SK-N-SH (cell line): Measurements from ENCODE around the gene STX17. TPM values are rescaled to one million over a fixed set of nuclear protein-coding genes. Genes with fewer than 3 reads are reported as not detected.

Source experiments
- CTCF ChIA-PET: fragments of 300-600, 350-600 bp; formaldehyde crosslinking; extraction: SDS; loops from one replicate; lab custom pipeline; 2021; lab: Yijun Ruan, JAX
- POLR2A ChIA-PET: fragments of 350-600 bp; sonication (Branson Sonifier 250); formaldehyde crosslinking; extraction: SDS; loops from one replicate; lab custom pipeline; 2020; ENCODE audit warnings: antibody characterized with exemption, inconsistent platforms; lab: Yijun Ruan, JAX
- DNase-seq: peaks from one replicate; pipeline ENCODE4 v3.0.0; 2012
- H2AFZ ChIP-seq: fragments of 200-600 bp; sonication (generic); 2 replicates; pipeline ENCODE4 v1.8.1; 2016; ENCODE audit warnings: antibody characterized with exemption, mild to moderate bottlenecking, low read depth
- H3F3A ChIP-seq: fragments of 200-600 bp; sonication (generic); replicated peaks from 2 replicates; pipeline ENCODE3; 2016; ENCODE audit warnings: antibody characterized with exemption, mild to moderate bottlenecking; ENCODE audit not compliant: insufficient read depth
- H3K27ac ChIP-seq, 2 experiments: fragments of 200-500 bp in 1 of 2; fragments of 200-600 bp in 1 of 2; sonication (Bioruptor generic) in 1 of 2; sonication (generic), shearing (Covaris generic) in 1 of 2; 2 replicates each; pipeline versions ENCODE4 v1.5.1 to v1.6.1; 2014 to 2016; ENCODE audit warnings: low read depth in 2 of 2, inconsistent platforms in 1 of 2, low read length in 1 of 2, mild to moderate bottlenecking in 1 of 2, mixed read lengths in 1 of 2
- H3K27me3 ChIP-seq: fragments of 200-600 bp; sonication (generic), shearing (Covaris generic); 2 replicates; pipeline ENCODE4 v1.6.1; 2016; ENCODE audit warnings: mixed run types; ENCODE audit not compliant: insufficient read depth
- H3K36me3 ChIP-seq, 2 experiments: fragments of 200-500 bp in 1 of 2; fragments of 200-600 bp in 1 of 2; sonication (Bioruptor generic) in 1 of 2; sonication (generic) in 1 of 2; replicated peaks in 1 of 2; 2 replicates each; pipeline versions ENCODE3 to v1.5.1; 2014 to 2016; ENCODE audit warnings: low read length in 1 of 2, mild to moderate bottlenecking in 1 of 2; ENCODE audit not compliant: insufficient read depth in 2 of 2, control insufficient read depth in 1 of 2
- H3K4me1 ChIP-seq, 2 experiments: fragments of 200-500 bp in 1 of 2; fragments of 200-600 bp in 1 of 2; sonication (Bioruptor generic) in 1 of 2; sonication (generic), shearing (Covaris generic) in 1 of 2; 2 replicates each; pipeline versions ENCODE4 v1.5.1 to v1.6.1; 2014 to 2016; ENCODE audit warnings: low read depth in 1 of 2, low read length in 1 of 2, mixed run types in 1 of 2; ENCODE audit not compliant: insufficient read depth in 2 of 2, control insufficient read depth in 1 of 2
- H3K4me2 ChIP-seq: fragments of 200-600 bp; sonication (generic), shearing (Covaris generic); 2 replicates; pipeline ENCODE4 v1.6.1; 2017; ENCODE audit warnings: mixed run types
- H3K4me3 ChIP-seq, 2 experiments: fragments of 200-500 bp in 1 of 2; fragments of 200-600 bp in 1 of 2; sonication (Bioruptor generic) in 1 of 2; sonication (generic), shearing (Covaris generic) in 1 of 2; 2 replicates each; pipeline versions ENCODE4 v1.5.1 to v1.8.1; 2014 to 2016; ENCODE audit warnings: low read depth in 2 of 2, inconsistent platforms in 1 of 2, low read length in 1 of 2, mild to moderate bottlenecking in 1 of 2, mixed read lengths in 1 of 2, moderate library complexity in 1 of 2
- H3K79me2 ChIP-seq: fragments of 200-600 bp; sonication (generic); 2 replicates; pipeline ENCODE4 v1.8.1; 2017; ENCODE audit warnings: mild to moderate bottlenecking; ENCODE audit not compliant: insufficient read depth
- H3K9ac ChIP-seq: fragments of 200-600 bp; sonication (generic); 2 replicates; pipeline ENCODE4 v1.6.1; 2017; ENCODE audit warnings: mixed run types
- H3K9me2 ChIP-seq: fragments of 200-600 bp; sonication (generic); 2 replicates; pipeline ENCODE4 v1.6.1; 2017; ENCODE audit warnings: mixed run types
- H3K9me3 ChIP-seq: fragments of 200-600 bp; sonication (generic); 2 replicates; pipeline ENCODE4 v1.6.1; 2017; ENCODE audit warnings: mixed run types, mild to moderate bottlenecking, moderate library complexity
- H4K20me1 ChIP-seq: fragments of 200-600 bp; sonication (generic); 2 replicates; pipeline ENCODE4 v1.6.1; 2017; ENCODE audit warnings: mild to moderate bottlenecking, mixed run types; ENCODE audit not compliant: insufficient read depth
- CTCF ChIP-seq: fragments of 200-600 bp; sonication (generic); IDR thresholded peaks from 2 replicates; pipeline ENCODE4 v1.6.1; 2017; ENCODE audit warnings: antibody characterized with exemption, mild to moderate bottlenecking, moderate library complexity
- ELF1 ChIP-seq: IDR thresholded peaks from 2 replicates; pipeline ENCODE4 v1.4.0; 2012
- EZH2phosphoT487 ChIP-seq: fragments of 200-600 bp; sonication (generic); IDR thresholded peaks from 2 replicates; pipeline ENCODE4 v1.6.1; 2017; ENCODE audit warnings: low read depth, mixed run types, mild to moderate bottlenecking, antibody characterized with exemption, moderate library complexity, borderline replicate concordance
- FOSL2 ChIP-seq: IDR thresholded peaks from 2 replicates; pipeline ENCODE4 v1.4.0; 2012; ENCODE audit warnings: low read depth, mild to moderate bottlenecking, moderate library complexity, borderline replicate concordance
- FOXM1 ChIP-seq: IDR thresholded peaks from 2 replicates; pipeline ENCODE4 v1.4.0; 2012; ENCODE audit warnings: low read depth, mild to moderate bottlenecking
- GATA2 ChIP-seq: sonication (generic); formaldehyde crosslinking; IDR thresholded peaks from 2 replicates; pipeline ENCODE4 v1.5.0; 2020; ENCODE audit warnings: mild to moderate bottlenecking, missing genetic modification reagents
- IRF3 ChIP-seq: fragments of 150-350 bp; IDR thresholded peaks from 2 replicates; pipeline ENCODE4 v1.6.1; 2016; ENCODE audit warnings: mild to moderate bottlenecking, low read depth, low read length
- MEF2A ChIP-seq: IDR thresholded peaks from 2 replicates; pipeline ENCODE4 v1.4.0; 2012; ENCODE audit warnings: low read depth, borderline replicate concordance
- MXI1 ChIP-seq: IDR thresholded peaks from 2 replicates; pipeline ENCODE4 v1.6.1; 2012; ENCODE audit warnings: mild to moderate bottlenecking, low read depth, low read length, improper control_type of control experiment
- NFIC ChIP-seq: IDR thresholded peaks from 2 replicates; pipeline ENCODE4 v1.4.0; 2012; ENCODE audit warnings: borderline replicate concordance
- NRF1 ChIP-seq: IDR thresholded peaks from 2 replicates; pipeline ENCODE4 v1.6.1; 2012; ENCODE audit warnings: low read depth, mild to moderate bottlenecking, low read length
- PBX3 ChIP-seq: IDR thresholded peaks from 2 replicates; pipeline ENCODE4; 2012
- RAD21 ChIP-seq: IDR thresholded peaks from 2 replicates; pipeline ENCODE4 v1.6.1; 2012; ENCODE audit warnings: mild to moderate bottlenecking, low read length
- RCOR1 ChIP-seq: fragments of 150-350 bp; IDR thresholded peaks from 2 replicates; pipeline ENCODE4 v1.6.1; 2017; ENCODE audit warnings: antibody characterized with exemption, low read length
- RXRA ChIP-seq: IDR thresholded peaks from 2 replicates; pipeline ENCODE4 v1.4.0; 2012; ENCODE audit warnings: low read depth, mild to moderate bottlenecking, borderline replicate concordance
- SMC3 ChIP-seq: IDR thresholded peaks from 2 replicates; pipeline ENCODE4 v1.6.1; 2012; ENCODE audit warnings: low read depth, low read length, improper control_type of control experiment
- YY1 ChIP-seq: IDR thresholded peaks from 2 replicates; pipeline ENCODE4 v1.4.0; 2012; ENCODE audit warnings: low read depth, mild to moderate bottlenecking
- ZBTB33 ChIP-seq: IDR thresholded peaks from 2 replicates; pipeline ENCODE4 v1.4.0; 2012; ENCODE audit warnings: low read depth, borderline replicate concordance
- WGBS: methylation state at CpG from one replicate; pipeline ENCODE4 v1.1.6; 2017; ENCODE audit warnings: low lambda C conversion rate; 5-methylcytosine and 5-hydroxymethylcytosine counted together
- polyA plus RNA-seq, 3 experiments: library from polyadenylated mRNA; depleted of rRNA; stranded (reverse); fragments of >200 nt; gene quantifications; 2 replicates each; pipeline ENCODE4 v1.2.3, GENCODE V29; 2012

Gene STX17
- polyA plus RNA-seq, 1 of the 3 experiments (the other 2 are of a cell fraction), result 6.1 TPM

- TF ChIP-seq YY1, result no peak
- TF ChIP-seq FOSL2, result no peak
- TF ChIP-seq, all 33 proteins: peak for 0
Measured at GRCh38 chr9:99929652-99930051, 23.2 kb downstream of the STX17 start (continued).

GRCh38 chr9:99931155-99931840 is 24.8 kb downstream of the STX17 start:
- no peaks in the 10 kb centered on the region for H3K27me3 ChIP-seq
- no peak for DNase-seq
- no peak overlapping the region for H3K4me2 ChIP-seq
- CTCF ChIA-PET, result interaction anchor here (0.7 to 1.2 kb wide), 2 partner anchors 70 to 102 kb away, joined by 3 read pairs; no protein-coding TSS in a partner anchor
- H3K79me2 ChIP-seq, result peaks cover 4% of the 10 kb centered on the region; the same call in 1 of the 2 replicates
- no peaks in the 10 kb centered on the region for H4K20me1 ChIP-seq
- no peak overlapping the region for H3K4me3 ChIP-seq
- TF ChIP-seq SMC3, result no peak
- no peak for TF ChIP-seq RXRA
- no peak for TF ChIP-seq NRF1
- TF ChIP-seq PBX3, result no peak
- no peak for TF ChIP-seq ELF1
- TF ChIP-seq, all 33 proteins: peak for 0
- WGBS, result 92% methylated on average over 6 of the region's 6 CpGs
- H3K4me1 ChIP-seq, result no peaks in the 10 kb centered on the region
- H3K9ac ChIP-seq, result no peak overlapping the region
- peaks cover 5% of the 10 kb centered on the region for H3F3A ChIP-seq
- H3K36me3 ChIP-seq, result peaks cover 19 to 49% of the 10 kb centered on the region in 2 experiments
- no peak overlapping the region for H2AFZ ChIP-seq
- no peaks in the 10 kb centered on the region for H3K9me3 ChIP-seq
- POLR2A ChIA-PET, result no interaction called here
- no peak overlapping the region for H3K27ac ChIP-seq
- no peaks in the 10 kb centered on the region for H3K9me2 ChIP-seq

- peaks cover 9% of the 10 kb centered on the region; the same call in 1 of the 2 replicates for H3K9me3 ChIP-seq
- no peaks in the 10 kb centered on the region for H3K79me2 ChIP-seq
- no peak for DNase-seq
- peaks cover 7 to 34% of the 10 kb centered on the region in 2 experiments for H3K36me3 ChIP-seq
- no peak overlapping the region for H3K4me3 ChIP-seq
- no peak overlapping the region for H3K27ac ChIP-seq
- no peak overlapping the region for H3K9ac ChIP-seq
- 94% methylated on average over 4 of the region's 4 CpGs for WGBS
- no peaks in the 10 kb centered on the region for H3K27me3 ChIP-seq
- TF ChIP-seq ZBTB33, result no peak
- TF ChIP-seq RCOR1, result no peak
- no peak for TF ChIP-seq IRF3
- no peak for TF ChIP-seq CTCF
- no peak for TF ChIP-seq EZH2phosphoT487
- TF ChIP-seq FOSL2, result no peak
- TF ChIP-seq MEF2A, result no peak
- no peak for TF ChIP-seq NFIC
- TF ChIP-seq MXI1, result no peak
- no peak for TF ChIP-seq RAD21
- no peak for TF ChIP-seq SMC3
- TF ChIP-seq FOXM1, result no peak
- TF ChIP-seq GATA2 (CRISPR knock-in tag), result no peak
- no peak for TF ChIP-seq RXRA
- no peak overlapping the region for H2AFZ ChIP-seq
- no peaks in the 10 kb centered on the region for H3K9me2 ChIP-seq
- no peaks in the 10 kb centered on the region for H3K4me1 ChIP-seq
- CTCF ChIA-PET, result interaction anchor here (0.7 to 1.2 kb wide), 4 partner anchors 11 to 108 kb away, joined by 3 read pairs; no protein-coding TSS in a partner anchor
- POLR2A ChIA-PET, result no interaction called here
- H3F3A ChIP-seq, result no peaks in the 10 kb centered on the region
- no peaks in the 10 kb centered on the region for H4K20me1 ChIP-seq
- H3K4me2 ChIP-seq, result no peak overlapping the region
Measured at GRCh38 chr9:99936947-99937587, 30.6 kb downstream of the STX17 start.
